ENCODE data around the gene TRAF1. TPM values are rescaled to one million over a fixed set of nuclear protein-coding genes. Genes with fewer than 3 reads are reported as not detected.

The TRAF1 gene
- total RNA-seq, 2 donors from 2014 or later, result 103 to 118 TPM

- Mint-ChIP-seq H3K27ac (peak overlapping the region; percentile 82), H3K4me1 (peaks cover 32% of the 10 kb centered on the region), H3K4me3 (peak overlapping the region; percentile 90), H3K36me3 (ENCODE audit: low read depth) (peaks cover 7% of the 10 kb centered on the region), H3K27me3 (no peaks in the 10 kb centered on the region)
- no peak for DNase-seq
- no peaks in the 10 kb centered on the region for H3K9me3 ChIP-seq (ENCODE audit: control insufficient read depth, low read length, poor library complexity, severe bottlenecking)
- no peak for ATAC-seq
These were observed 57.3 kb downstream of the TRAF1 start for GRCh38 chr9:120869360-120869687.

- Mint-ChIP-seq H3K4me1 (peaks cover 30% of the 10 kb centered on the region), H3K36me3 (ENCODE audit: low read depth) (peaks cover 5% of the 10 kb centered on the region), H3K27ac (peak overlapping the region; percentile 82), H3K27me3 (no peaks in the 10 kb centered on the region), H3K4me3 (peak overlapping the region; percentile 90)
- DNase-seq (peak; percentile 95 to 99 (median 98)), ATAC-seq (peak; percentile 90)
- H3K9me3 ChIP-seq (ENCODE audit: control insufficient read depth, low read length, poor library complexity, severe bottlenecking), result no peaks in the 10 kb centered on the region
These were observed 57.8 kb downstream of the TRAF1 start for GRCh38 chr9:120868676-120869359.

- no peak overlapping the region for H3K27ac Mint-ChIP-seq
- H3K27me3 Mint-ChIP-seq, result no peaks in the 10 kb centered on the region
- H3K4me3 Mint-ChIP-seq, result peak overlapping the region; percentile 90
- no peaks in the 10 kb centered on the region for H3K9me3 ChIP-seq (ENCODE audit: control insufficient read depth, low read length, poor library complexity, severe bottlenecking)
- DNase-seq (no peak), ATAC-seq (peak; percentile 42)
- H3K4me1 Mint-ChIP-seq, result peaks cover 25% of the 10 kb centered on the region
- peaks cover 3% of the 10 kb centered on the region for H3K36me3 Mint-ChIP-seq (ENCODE audit: low read depth)
These were observed 58.3 kb downstream of the TRAF1 start for GRCh38 chr9:120868339-120868675.

- Mint-ChIP-seq H3K27me3 (no peaks in the 10 kb centered on the region), H3K27ac (no peak overlapping the region), H3K4me3 (peak overlapping the region; percentile 90), H3K36me3 (ENCODE audit: low read depth) (peaks cover 4% of the 10 kb centered on the region), H3K4me1 (peaks cover 20% of the 10 kb centered on the region)
- ATAC-seq, result no peak
- DNase-seq, result no peak
- no peaks in the 10 kb centered on the region for H3K9me3 ChIP-seq (ENCODE audit: control insufficient read depth, low read length, poor library complexity, severe bottlenecking)
These were observed 58.8 kb downstream of the TRAF1 start for GRCh38 chr9:120867676-120868338.

- Mint-ChIP-seq H3K4me3 (no peak overlapping the region), H3K4me1 (peaks cover 15% of the 10 kb centered on the region), H3K27ac (peak overlapping the region; percentile 16), H3K27me3 (no peaks in the 10 kb centered on the region), H3K36me3 (ENCODE audit: low read depth) (peaks cover 2% of the 10 kb centered on the region)
- no peaks in the 10 kb centered on the region for H3K9me3 ChIP-seq (ENCODE audit: control insufficient read depth, low read length, poor library complexity, severe bottlenecking)
- ATAC-seq (no peak), DNase-seq (no peak)
These were observed 59.9 kb downstream of the TRAF1 start for GRCh38 chr9:120866651-120867050.

- no peaks in the 10 kb centered on the region for H3K9me3 ChIP-seq (ENCODE audit: control insufficient read depth, low read length, poor library complexity, severe bottlenecking)
- Mint-ChIP-seq H3K27me3 (no peaks in the 10 kb centered on the region), H3K4me3 (no peak overlapping the region), H3K27ac (no peak overlapping the region), H3K36me3 (ENCODE audit: low read depth) (peaks cover 2% of the 10 kb centered on the region), H3K4me1 (peaks cover 15% of the 10 kb centered on the region)
- ATAC-seq (no peak), DNase-seq (no peak)
These were observed 60.8 kb downstream of the TRAF1 start for GRCh38 chr9:120865809-120866208.

GRCh38 chr9:120865176-120865575 is 61.4 kb downstream of the TRAF1 start:
- Mint-ChIP-seq H3K27ac (no peak overlapping the region), H3K4me1 (peaks cover 18% of the 10 kb centered on the region), H3K27me3 (no peaks in the 10 kb centered on the region), H3K4me3 (no peak overlapping the region), H3K36me3 (ENCODE audit: low read depth) (peaks cover 2% of the 10 kb centered on the region)
- no peak for ATAC-seq
- DNase-seq, result no peak
- H3K9me3 ChIP-seq (ENCODE audit: control insufficient read depth, low read length, poor library complexity, severe bottlenecking), result no peaks in the 10 kb centered on the region

GRCh38 chr9:120864719-120865118 is 61.9 kb downstream of the TRAF1 start:
- DNase-seq, result no peak
- H3K27me3 Mint-ChIP-seq, result no peaks in the 10 kb centered on the region
- no peak for ATAC-seq

GRCh38 chr9:120863833-120864232 is 62.8 kb downstream of the TRAF1 start:
- no peak for ATAC-seq
- DNase-seq, result no peak
- Mint-ChIP-seq H3K4me1 (peaks cover 15% of the 10 kb centered on the region), H3K4me3 (no peak overlapping the region), H3K27ac (peak overlapping the region; percentile 51), H3K27me3 (no peaks in the 10 kb centered on the region), H3K36me3 (ENCODE audit: low read depth) (peaks cover 2% of the 10 kb centered on the region)
- H3K9me3 ChIP-seq (ENCODE audit: control insufficient read depth, low read length, poor library complexity, severe bottlenecking), result no peaks in the 10 kb centered on the region

More at GRCh38 chr9:120864719-120865118, 61.9 kb downstream of the TRAF1 start:
- H3K4me1 Mint-ChIP-seq, result peaks cover 18% of the 10 kb centered on the region
- H3K4me3 Mint-ChIP-seq, result no peak overlapping the region
- H3K27ac Mint-ChIP-seq, result no peak overlapping the region
- H3K9me3 ChIP-seq (ENCODE audit: control insufficient read depth, low read length, poor library complexity, severe bottlenecking), result no peaks in the 10 kb centered on the region
- peaks cover 2% of the 10 kb centered on the region for H3K36me3 Mint-ChIP-seq (ENCODE audit: low read depth)

- no peaks in the 10 kb centered on the region for H3K9me3 ChIP-seq (ENCODE audit: control insufficient read depth, low read length, poor library complexity, severe bottlenecking)
- Mint-ChIP-seq H3K4me1 (peaks cover 9% of the 10 kb centered on the region), H3K27ac (peak overlapping the region; percentile 51), H3K27me3 (no peaks in the 10 kb centered on the region), H3K36me3 (ENCODE audit: low read depth) (peaks cover 2% of the 10 kb centered on the region), H3K4me3 (no peak overlapping the region)
- ATAC-seq, result no peak
- no peak for DNase-seq
These were observed 64.1 kb downstream of the TRAF1 start for GRCh38 chr9:120862452-120862851.

GRCh38 chr9:120861935-120862334 is 64.7 kb downstream of the TRAF1 start:
- no peak for ATAC-seq
- Mint-ChIP-seq H3K27me3 (no peaks in the 10 kb centered on the region), H3K27ac (peak overlapping the region; percentile 51), H3K36me3 (ENCODE audit: low read depth) (peaks cover 2% of the 10 kb centered on the region), H3K4me1 (peaks cover 9% of the 10 kb centered on the region), H3K4me3 (no peak overlapping the region)
- DNase-seq, result no peak
- H3K9me3 ChIP-seq (ENCODE audit: control insufficient read depth, low read length, poor library complexity, severe bottlenecking), result no peaks in the 10 kb centered on the region

- H3K4me3 Mint-ChIP-seq, result no peak overlapping the region
- DNase-seq, result no peak
- no peak for ATAC-seq
- peaks cover 2% of the 10 kb centered on the region for H3K36me3 Mint-ChIP-seq (ENCODE audit: low read depth)
- H3K27ac Mint-ChIP-seq, result peak overlapping the region; percentile 68
- no peaks in the 10 kb centered on the region for H3K9me3 ChIP-seq (ENCODE audit: control insufficient read depth, low read length, poor library complexity, severe bottlenecking)
- peaks cover 10% of the 10 kb centered on the region for H3K4me1 Mint-ChIP-seq
- H3K27me3 Mint-ChIP-seq, result no peaks in the 10 kb centered on the region
These were observed 66.5 kb downstream of the TRAF1 start for GRCh38 chr9:120860083-120860482.

- Mint-ChIP-seq H3K36me3 (ENCODE audit: low read depth) (peaks cover 2% of the 10 kb centered on the region), H3K4me3 (no peak overlapping the region), H3K27me3 (no peaks in the 10 kb centered on the region), H3K4me1 (peaks cover 12% of the 10 kb centered on the region), H3K27ac (peak overlapping the region; percentile 54)
- no peak for ATAC-seq
- H3K9me3 ChIP-seq (ENCODE audit: control insufficient read depth, low read length, poor library complexity, severe bottlenecking), result no peaks in the 10 kb centered on the region
- no peak for DNase-seq
These were observed 67.2 kb downstream of the TRAF1 start for GRCh38 chr9:120859361-120859760.

- Mint-ChIP-seq H3K4me3 (no peak overlapping the region), H3K27ac (peak overlapping the region; percentile 79), H3K36me3 (ENCODE audit: low read depth) (peaks cover 2% of the 10 kb centered on the region), H3K27me3 (no peaks in the 10 kb centered on the region), H3K4me1 (peaks cover 10% of the 10 kb centered on the region)
- no peak for DNase-seq
- no peak for ATAC-seq
- H3K9me3 ChIP-seq (ENCODE audit: control insufficient read depth, low read length, poor library complexity, severe bottlenecking), result no peaks in the 10 kb centered on the region
These were observed 68.7 kb downstream of the TRAF1 start for GRCh38 chr9:120857902-120858301.

Measured in T-helper 17 cell (primary cell).